ENCODE measurements around the gene CRISP1.
"Not testable (repeated sequence)": the region's sequence is repeated elsewhere in the genome, so short reads cannot be mapped to it uniquely, and the experiment has no call there.

CRISP1 gene

DNA sequence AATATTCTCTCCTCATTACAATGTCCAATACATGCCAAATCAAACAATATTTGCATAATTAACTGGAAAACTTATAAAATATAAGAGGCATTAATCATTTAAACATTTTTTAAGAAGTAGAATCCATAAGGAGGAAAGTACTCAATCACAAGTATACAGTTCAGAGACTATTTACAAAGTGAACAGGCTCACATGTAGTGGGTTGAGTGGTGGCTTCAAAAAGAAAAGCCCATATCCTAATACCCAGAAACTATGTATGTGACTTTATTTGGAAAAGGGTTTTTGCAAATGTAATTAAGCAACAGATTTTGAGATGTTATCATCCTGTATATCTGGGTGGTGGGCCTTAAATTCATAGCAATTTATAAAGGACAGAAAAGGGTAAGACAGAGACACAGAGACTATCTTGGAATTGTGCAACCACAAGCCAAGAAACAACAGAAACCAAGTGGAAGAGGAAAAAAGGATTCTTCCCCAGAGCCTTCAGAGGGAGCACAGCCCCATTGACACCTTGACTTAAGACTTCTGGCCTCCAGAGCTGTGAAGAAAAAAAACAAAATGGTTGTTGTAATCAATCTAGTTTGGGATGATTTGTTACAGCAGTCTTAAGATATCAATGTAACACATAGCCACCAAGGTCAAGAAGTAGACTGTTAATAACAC, 32.7 kb upstream of the CRISP1 start:
- Histone ChIP-seq H3K9ac (ENCODE audit: low read depth, low read length, poor library complexity, severe bottlenecking) (no peak overlapping the region), H3K4me2 (ENCODE audit: low read depth, low read length, poor library complexity, severe bottlenecking) (no peak overlapping the region), H2AFZ (ENCODE audit: low read length) (no peak overlapping the region), H3K27me3 (ENCODE audit: insufficient read depth, low read length, poor library complexity, severe bottlenecking) (no peaks in the 10 kb centered on the region), H3K9me2 (replicated peaks; ENCODE audit: low read depth, low read length) (no peaks in the 10 kb centered on the region), H3K4me1 (ENCODE audit: insufficient read depth, low read length, poor library complexity, severe bottlenecking) (no peaks in the 10 kb centered on the region), H4K20me1 (ENCODE audit: insufficient read depth, low read length, poor library complexity, severe bottlenecking) (no peaks in the 10 kb centered on the region), H3K36me3 (ENCODE audit: insufficient read depth, low read length) (no peaks in the 10 kb centered on the region), H3K4me3 (ENCODE audit: low read length, poor library complexity, severe bottlenecking) (no peak overlapping the region), H3K79me2 (ENCODE audit: insufficient read depth, low read length) (no peaks in the 10 kb centered on the region), H3K9me3 (ENCODE audit: insufficient read depth, low read depth, low read length) (no peaks in the 10 kb centered on the region), H3F3A (ENCODE audit: low read depth) (no peaks in the 10 kb centered on the region)
- TF ChIP-seq EZH2phosphoT487 (IDR thresholded peaks at IDR 0.05; ENCODE audit: borderline replicate concordance) = no peak
- no peak for TF ChIP-seq CTCF (conservative IDR thresholded peaks at IDR 0.05; ENCODE audit: low read length)

- H3K9me2 ChIP-seq (replicated peaks; ENCODE audit: low read depth, low read length); H3K4me2 ChIP-seq (ENCODE audit: low read depth, low read length, poor library complexity, severe bottlenecking); H3K36me3 ChIP-seq (ENCODE audit: insufficient read depth, low read length); H3K4me1 ChIP-seq (ENCODE audit: insufficient read depth, low read length, poor library complexity, severe bottlenecking); H3K79me2 ChIP-seq (ENCODE audit: insufficient read depth, low read length); H3K27me3 ChIP-seq (ENCODE audit: insufficient read depth, low read length, poor library complexity, severe bottlenecking); H3F3A ChIP-seq (ENCODE audit: low read depth); H3K9me3 ChIP-seq (ENCODE audit: insufficient read depth, low read depth, low read length); H2AFZ ChIP-seq (ENCODE audit: low read length); H3K4me3 ChIP-seq (ENCODE audit: low read length, poor library complexity, severe bottlenecking); H3K9ac ChIP-seq (ENCODE audit: low read depth, low read length, poor library complexity, severe bottlenecking); H4K20me1 ChIP-seq (ENCODE audit: insufficient read depth, low read length, poor library complexity, severe bottlenecking): not testable (repeated sequence)
Observed at GRCh38 chr6:49895553-49895952, 29.2 kb upstream of the CRISP1 start.

DNA sequence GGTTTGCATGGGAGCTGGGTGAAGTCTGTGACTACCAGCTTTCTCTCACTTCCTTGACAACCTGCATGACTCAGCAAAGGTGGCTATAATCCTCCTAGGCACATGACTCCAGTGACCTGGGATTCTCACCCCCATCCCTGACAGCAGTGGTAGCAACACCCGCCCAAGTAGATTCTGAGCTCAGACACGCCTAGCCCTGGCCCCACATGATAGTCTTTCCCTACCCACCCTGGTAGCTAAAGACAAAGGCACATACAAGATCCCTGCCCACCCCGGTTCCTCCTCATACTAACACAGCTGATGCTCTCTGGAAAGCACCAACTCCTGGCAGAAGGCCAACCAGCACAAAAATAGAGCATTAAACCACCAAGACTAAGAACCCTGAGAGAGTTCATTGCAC, 25.9 kb upstream of the CRISP1 start:
- Histone ChIP-seq H3F3A (ENCODE audit: low read depth) (no peaks in the 10 kb centered on the region), H3K4me2 (ENCODE audit: low read depth, low read length, poor library complexity, severe bottlenecking) (no peak overlapping the region), H3K9me3 (ENCODE audit: insufficient read depth, low read depth, low read length) (no peaks in the 10 kb centered on the region), H3K9ac (ENCODE audit: low read depth, low read length, poor library complexity, severe bottlenecking) (no peak overlapping the region), H3K79me2 (ENCODE audit: insufficient read depth, low read length) (no peaks in the 10 kb centered on the region), H3K27me3 (ENCODE audit: insufficient read depth, low read length, poor library complexity, severe bottlenecking) (no peaks in the 10 kb centered on the region), H4K20me1 (ENCODE audit: insufficient read depth, low read length, poor library complexity, severe bottlenecking) (no peaks in the 10 kb centered on the region), H3K4me3 (ENCODE audit: low read length, poor library complexity, severe bottlenecking) (no peak overlapping the region), H3K9me2 (replicated peaks; ENCODE audit: low read depth, low read length) (no peaks in the 10 kb centered on the region), H3K36me3 (ENCODE audit: insufficient read depth, low read length) (no peaks in the 10 kb centered on the region), H2AFZ (ENCODE audit: low read length) (no peak overlapping the region), H3K4me1 (ENCODE audit: insufficient read depth, low read length, poor library complexity, severe bottlenecking) (no peaks in the 10 kb centered on the region)
- TF ChIP-seq CTCF (conservative IDR thresholded peaks at IDR 0.05; ENCODE audit: low read length) (no peak), EZH2phosphoT487 (IDR thresholded peaks at IDR 0.05; ENCODE audit: borderline replicate concordance) (no peak)

- H3K4me3 ChIP-seq (ENCODE audit: low read length, poor library complexity, severe bottlenecking) = no peak overlapping the region
- no peaks in the 10 kb centered on the region for H3K9me2 ChIP-seq (replicated peaks; ENCODE audit: low read depth, low read length)
- H4K20me1 ChIP-seq (ENCODE audit: insufficient read depth, low read length, poor library complexity, severe bottlenecking) = no peaks in the 10 kb centered on the region
- no peak overlapping the region for H2AFZ ChIP-seq (ENCODE audit: low read length)
- no peaks in the 10 kb centered on the region for H3K9me3 ChIP-seq (ENCODE audit: insufficient read depth, low read depth, low read length)
- no peaks in the 10 kb centered on the region for H3K27me3 ChIP-seq (ENCODE audit: insufficient read depth, low read length, poor library complexity, severe bottlenecking)
- H3F3A ChIP-seq (ENCODE audit: low read depth) = no peaks in the 10 kb centered on the region
- no peaks in the 10 kb centered on the region for H3K36me3 ChIP-seq (ENCODE audit: insufficient read depth, low read length)
- no peak overlapping the region for H3K9ac ChIP-seq (ENCODE audit: low read depth, low read length, poor library complexity, severe bottlenecking)
- no peaks in the 10 kb centered on the region for H3K79me2 ChIP-seq (ENCODE audit: insufficient read depth, low read length)
- H3K4me2 ChIP-seq (ENCODE audit: low read depth, low read length, poor library complexity, severe bottlenecking) = no peak overlapping the region
- no peaks in the 10 kb centered on the region for H3K4me1 ChIP-seq (ENCODE audit: insufficient read depth, low read length, poor library complexity, severe bottlenecking)
- TF ChIP-seq EZH2phosphoT487 (IDR thresholded peaks at IDR 0.05; ENCODE audit: borderline replicate concordance) = no peak
- no peak for TF ChIP-seq CTCF (conservative IDR thresholded peaks at IDR 0.05; ENCODE audit: low read length)
Observed at GRCh38 chr6:49890988-49891387, 24.7 kb upstream of the CRISP1 start.
